SK-MEL-5 (cell line): ENCODE data around the gene MED8. TPM values are rescaled to one million over a fixed set of nuclear protein-coding genes. Genes with fewer than 3 reads are reported as not detected.
"Not testable (repeated sequence)": the region's sequence is repeated elsewhere in the genome, so short reads cannot be mapped to it uniquely, and the experiment has no call there.

Source experiments
- DNase-seq: peaks from one replicate; pipeline ENCODE4 v3.0.0-alpha.2; 2016; ENCODE audit warnings: low read depth, low spot score
- in situ Hi-C: cut with HindIII; loops from 2 replicates; pipeline ENCODE4 v1.10.0; 2016; ENCODE audit warnings: low sequenced_read_pairs, high pct_unique_total_duplicates, low pct_unique_long_range_greater_than_20kb
- total RNA-seq: library from RNA; depleted of rRNA; stranded (reverse); fragments of >200 nt; shearing (Covaris generic); gene quantifications from 2 replicates; pipeline ENCODE4 v1.2.3, GENCODE V29; 2014

The MED8 gene
- total RNA-seq, 1 experiment from 2014 or later, result 46.9 TPM

- DNase-seq, in situ Hi-C loops: not testable (repeated sequence)
Observed at GRCh38 chr1:43400441-43400840, 10.8 kb upstream of the MED8 start.

- DNase-seq, result no peak
- in situ Hi-C loops, result no loop called here
Observed at GRCh38 chr1:43398227-43398626, 8.6 kb upstream of the MED8 start.

- in situ Hi-C loops, result no loop called here
- DNase-seq, result no peak
Observed at GRCh38 chr1:43396059-43396458, 6.5 kb upstream of the MED8 start.

GRCh38 chr1:43395523-43395922 lies 5.9 kb upstream of the MED8 start:
- in situ Hi-C loops, result no loop called here
- no peak for DNase-seq

- no peak for DNase-seq
- in situ Hi-C loops, result no loop called here
Observed at GRCh38 chr1:43392702-43393101, 3.1 kb upstream of the MED8 start.

GRCh38 chr1:43388613-43389012 lies 987 bp downstream of the MED8 start:
- no peak for DNase-seq
- in situ Hi-C loops, result no loop called here

GRCh38 chr1:43387976-43388599 lies 1.5 kb downstream of the MED8 start:
- DNase-seq, result no peak
- in situ Hi-C loops, result no loop called here

- in situ Hi-C loops, result no loop called here
- no peak for DNase-seq
Observed at GRCh38 chr1:43386676-43387075, 2.9 kb downstream of the MED8 start.

GRCh38 chr1:43383449-43383848 lies 6.2 kb downstream of the MED8 start:
- peak; percentile 33 for DNase-seq
- in situ Hi-C loops, result no loop called here

- DNase-seq, result peak; percentile 90
- in situ Hi-C loops, result no loop called here
Observed at GRCh38 chr1:43382027-43382779, 7.4 kb downstream of the MED8 start.

- peak; percentile 43 for DNase-seq
- in situ Hi-C loops, result no loop called here
Observed at GRCh38 chr1:43381612-43382011, 8.0 kb downstream of the MED8 start.

- in situ Hi-C loops, result no loop called here
- DNase-seq, result no peak
Observed at GRCh38 chr1:43379476-43379875, 10.1 kb downstream of the MED8 start.

- no peak for DNase-seq
- in situ Hi-C loops, result no loop called here
Observed at GRCh38 chr1:43377831-43378230, 11.8 kb downstream of the MED8 start.

- DNase-seq, result no peak
Observed at GRCh38 chr1:43376723-43377235, 12.8 kb downstream of the MED8 start.

GRCh38 chr1:43373066-43373940 lies 16.3 kb downstream of the MED8 start:
- DNase-seq, result no peak
- in situ Hi-C loops, result no loop called here

More at GRCh38 chr1:43376723-43377235, 12.8 kb downstream of the MED8 start:
- in situ Hi-C loops, result no loop called here

- in situ Hi-C loops, result no loop called here
- DNase-seq, result no peak
Observed at GRCh38 chr1:43372172-43372571, 17.4 kb downstream of the MED8 start.

- in situ Hi-C loops, result no loop called here
- DNase-seq, result no peak
Observed at GRCh38 chr1:43370564-43370963, 19.0 kb downstream of the MED8 start.

GRCh38 chr1:43369779-43370178 lies 19.8 kb downstream of the MED8 start:
- DNase-seq, in situ Hi-C loops: not testable (repeated sequence)
